Upper lobe of left lung (tissue), 6 donors: ENCODE measurements around the gene NEURL1B. TPM values are rescaled to one million over a fixed set of nuclear protein-coding genes. Genes with fewer than 3 reads are reported as not detected.

ENCODE experiments used
- ATAC-seq, 2 donors: fragments of 200-7000 bp; cut with Tn5 transposase; one replicate each; pipeline ENCODE4 v1.9.1; 2022; ENCODE audit warnings: mild to moderate bottlenecking in 2 of 2, moderate library complexity in 2 of 2; ENCODE audit not compliant: low FRiP score in 2 of 2
- DNase-seq, 2 donors: peaks; one replicate each; pipeline ENCODE4 v3.0.0-alpha.2; 2019 to 2020
- H3K27ac ChIP-seq, 4 donors: fragments of 200-600 bp; sonication (generic); one replicate each; pipeline ENCODE4 v1.5.1; 2016 to 2019
- H3K27me3 ChIP-seq, 4 donors: fragments of 200-600 bp; sonication (generic); one replicate each; pipeline ENCODE4 v1.5.1; 2017 to 2019
- H3K36me3 ChIP-seq, 4 donors: fragments of 200-600 bp; sonication (generic); one replicate each; pipeline ENCODE4 v1.5.1; 2016 to 2019
- H3K4me1 ChIP-seq, 4 donors: fragments of 200-600 bp; sonication (generic); one replicate each; pipeline ENCODE4 v1.5.1; 2018 to 2019
- H3K4me3 ChIP-seq, 4 donors: fragments of 200-600 bp; sonication (generic); one replicate each; pipeline ENCODE4 v1.5.1; 2017 to 2019; ENCODE audit warnings: mild to moderate bottlenecking in 2 of 4, moderate library complexity in 1 of 4
- H3K9me3 ChIP-seq, 4 donors: fragments of 200-600 bp; sonication (generic); one replicate each; pipeline ENCODE4 v1.5.1; 2018 to 2019
- CTCF ChIP-seq, 6 experiments: fragments of 450-650 bp in 4 of 6; fragments of 200-600 bp in 2 of 6; sonication (generic) in 2 of 6; IDR thresholded peaks; one replicate each; pipeline ENCODE4 v1.5.1; 2016 to 2019; ENCODE audit warnings: antibody characterized with exemption in 6 of 6
- EP300 ChIP-seq, 4 donors: sonication (generic); formaldehyde crosslinking; IDR thresholded peaks; one replicate each; pipeline ENCODE4 v1.5.1; 2017; ENCODE audit warnings: antibody characterized with exemption in 4 of 4, control low read depth in 2 of 4
- POLR2A ChIP-seq, 4 donors: fragments of 450-650 bp; IDR thresholded peaks; one replicate each; pipeline ENCODE4 v1.5.1; 2016 to 2017; ENCODE audit warnings: antibody characterized with exemption in 4 of 4, mild to moderate bottlenecking in 2 of 4
- POLR2AphosphoS5 ChIP-seq, 2 donors: sonication (generic); formaldehyde crosslinking; IDR thresholded peaks; one replicate each; pipeline ENCODE4 v1.5.1; 2017; ENCODE audit warnings: antibody characterized with exemption in 2 of 2
- WGBS, 2 donors: methylation state at CpG; one replicate each; pipeline ENCODE4 v1.1.5; 2017 to 2018; 5-methylcytosine and 5-hydroxymethylcytosine counted together
- total RNA-seq, 6 donors: library from RNA; depleted of rRNA in 4 of 6; stranded (reverse); fragments of >200 nt in 4 of 6; gene quantifications; one replicate each; pipeline versions ENCODE4 v1.1.0 to v1.2.1, GENCODE V29; 2016 to 2021
- donor health status: DM: no; HTN: no; CAD: no; lungs with moderate emphysema.
- donor health status: DM: no; HTN: yes; CAD: no; lungs with severe emphysema.

NEURL1B gene
- total RNA-seq, 6 donors from 2014 or later: 6.3 to 29.4 (median 15.1) TPM

GRCh38 chr5:172680921-172681320 is 39.9 kb downstream of the NEURL1B start:
- Histone ChIP-seq H3K4me1 (peaks cover 4 to 15% (median 10%) of the 10 kb centered on the region in 4 donors), H3K36me3 (peaks cover 0 to 17% (median 3%) of the 10 kb centered on the region in 4 donors), H3K9me3 (no peaks in the 10 kb centered on the region), H3K27me3 (no peaks in the 10 kb centered on the region), H3K27ac (peak overlapping the region in 1 of 4 donors; percentile 48), H3K4me3 (no peak overlapping the region)
- no peak for TF ChIP-seq POLR2AphosphoS5 (IDR thresholded peaks at IDR 0.05)
- TF ChIP-seq CTCF (IDR thresholded peaks at IDR 0.05): no peak
- no peak for TF ChIP-seq POLR2A (IDR thresholded peaks at IDR 0.05)
- TF ChIP-seq EP300 (IDR thresholded peaks at IDR 0.05): no peak
- ATAC-seq (no peak), DNase-seq (no peak)
- WGBS, 2 donors: 43 to 59% methylated on average over 5 of the region's 5 CpGs

DNA sequence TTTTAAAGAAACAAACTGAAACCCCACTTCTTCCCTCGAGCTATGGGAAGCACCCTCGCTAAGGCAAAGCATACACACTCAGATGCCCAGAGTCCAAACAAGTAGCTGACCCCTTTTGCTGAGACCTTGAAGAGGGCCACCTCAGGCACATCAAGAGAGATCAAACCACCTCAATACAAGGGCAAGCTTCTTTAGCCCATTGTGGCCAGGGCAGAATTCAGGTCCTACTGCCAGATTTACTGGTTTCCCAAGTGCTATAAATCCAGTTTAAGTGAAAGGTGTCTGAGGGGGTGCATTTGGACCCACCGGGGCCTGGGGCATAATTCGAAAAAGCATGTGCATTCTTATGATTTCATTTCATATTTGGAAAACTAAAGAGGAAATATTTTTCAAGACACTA is 40.4 kb downstream of the NEURL1B start:
- Histone ChIP-seq H3K27me3 (no peaks in the 10 kb centered on the region), H3K4me1 (peaks cover 4 to 15% (median 10%) of the 10 kb centered on the region in 4 donors), H3K36me3 (peaks cover 0 to 19% (median 4%) of the 10 kb centered on the region in 4 donors), H3K9me3 (no peaks in the 10 kb centered on the region), H3K27ac (no peak overlapping the region), H3K4me3 (no peak overlapping the region)
- ATAC-seq: no peak
- no peak for DNase-seq
- 94 to 98% methylated on average over 4 of the region's 4 CpGs for WGBS, 2 donors
- TF ChIP-seq CTCF (IDR thresholded peaks at IDR 0.05) (no peak), POLR2AphosphoS5 (IDR thresholded peaks at IDR 0.05) (no peak), EP300 (IDR thresholded peaks at IDR 0.05) (no peak), POLR2A (IDR thresholded peaks at IDR 0.05) (no peak)

GRCh38 chr5:172683264-172683644 is 42.2 kb downstream of the NEURL1B start:
- 90 to 91% methylated on average over 47 of the region's 47 CpGs for WGBS, 2 donors
- H3K9me3 ChIP-seq: no peaks in the 10 kb centered on the region
- no peak for ATAC-seq
- TF ChIP-seq CTCF (IDR thresholded peaks at IDR 0.05) (no peak), EP300 (IDR thresholded peaks at IDR 0.05) (no peak), POLR2A (IDR thresholded peaks at IDR 0.05) (no peak), POLR2AphosphoS5 (IDR thresholded peaks at IDR 0.05) (no peak)
- H3K27me3 ChIP-seq: no peaks in the 10 kb centered on the region
- peak in 1 of 2 donors; percentile 71 for DNase-seq
- peaks cover 0 to 19% (median 7%) of the 10 kb centered on the region in 4 donors for H3K36me3 ChIP-seq
- peaks cover 7 to 20% (median 10%) of the 10 kb centered on the region in 4 donors for H3K4me1 ChIP-seq
- no peak overlapping the region for H3K4me3 ChIP-seq
- H3K27ac ChIP-seq: no peak overlapping the region

DNA sequence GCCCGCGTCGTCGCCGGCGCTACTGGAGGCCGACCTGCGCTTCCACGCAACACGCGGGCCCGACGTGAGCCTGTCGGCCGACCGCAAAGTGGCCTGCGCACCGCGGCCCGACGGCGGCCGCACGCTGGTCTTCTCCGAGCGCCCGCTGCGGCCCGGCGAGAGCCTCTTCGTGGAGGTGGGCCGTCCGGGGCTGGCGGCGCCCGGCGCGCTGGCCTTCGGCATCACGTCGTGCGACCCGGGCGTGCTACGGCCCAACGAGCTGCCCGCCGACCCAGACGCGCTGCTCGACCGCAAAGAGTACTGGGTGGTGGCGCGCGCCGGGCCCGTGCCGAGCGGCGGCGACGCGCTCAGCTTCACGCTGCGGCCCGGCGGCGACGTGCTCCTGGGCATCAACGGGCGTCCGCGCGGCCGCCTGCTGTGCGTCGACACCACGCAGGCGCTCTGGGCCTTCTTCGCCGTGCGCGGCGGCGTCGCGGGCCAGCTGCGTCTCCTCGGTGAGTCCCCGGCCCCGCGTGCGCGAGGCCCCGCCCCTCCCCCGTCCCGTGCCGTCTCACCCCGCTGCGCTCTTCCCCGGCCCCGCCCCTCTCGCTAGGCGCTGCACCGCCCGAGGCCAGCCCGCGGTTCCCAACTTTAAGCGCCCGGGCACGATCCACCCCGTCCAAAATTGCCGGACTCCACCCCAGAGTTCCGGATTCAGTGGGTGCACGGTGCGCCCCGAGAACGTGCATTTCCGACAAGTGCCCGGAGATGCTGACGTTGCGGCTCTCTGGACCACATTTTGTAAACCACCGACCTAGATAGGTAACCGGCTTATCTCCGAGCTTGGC is 42.8 kb downstream of the NEURL1B start:
- no peak for TF ChIP-seq EP300 (IDR thresholded peaks at IDR 0.05)
- TF ChIP-seq POLR2A (IDR thresholded peaks at IDR 0.05): no peak
- no peak for TF ChIP-seq POLR2AphosphoS5 (IDR thresholded peaks at IDR 0.05)
- TF ChIP-seq CTCF (IDR thresholded peaks at IDR 0.05): no peak
- peak overlapping the region in 2 of 4 donors; percentile 7 to 17 for H3K4me3 ChIP-seq
- no peak overlapping the region for H3K27ac ChIP-seq
- ATAC-seq (peak in 1 of 2 donors; percentile 32), DNase-seq (peak in 1 of 2 donors; percentile 89)
- no peaks in the 10 kb centered on the region for H3K9me3 ChIP-seq
- 86 to 89% methylated on average over 58 to 99 of the region's 125 CpGs for WGBS, 2 donors
- no peaks in the 10 kb centered on the region for H3K27me3 ChIP-seq
- peaks cover 10 to 24% (median 15%) of the 10 kb centered on the region in 4 donors for H3K4me1 ChIP-seq
- H3K36me3 ChIP-seq: peaks cover 0 to 19% (median 7%) of the 10 kb centered on the region in 4 donors
